HL-60/S4 treated with retinoic acid at 250 ng/mL for 4 days and 3 days (cell line): ENCODE data around the gene CCL13.

Source experiments
- in situ Hi-C: fragments of 300-500 bp; cut with MboI; formaldehyde crosslinking; loops from 2 replicates; pipeline ENCODE4 v1.7.0; 2022; ENCODE audit warnings: low sequenced_read_pairs

CCL13 gene

GRCh38 chr17:34361478-34362061 lies 5.3 kb downstream of the CCL13 start:
- in situ Hi-C loops: loop anchor here (5.0 to 25.0 kb wide), 2 partner anchors 101 to 159 kb away; no protein-coding TSS in a partner anchor

- in situ Hi-C loops: loop anchor here (5.0 to 25.0 kb wide), 2 partner anchors 99 to 161 kb away; no protein-coding TSS in a partner anchor
These were observed 6.9 kb downstream of the CCL13 start, which contains the start of gene CCL1 for GRCh38 chr17:34363183-34363661. Gene CCL1, minus strand, starts transcription at chr17:34363233. Its CDS starts 72 bp downstream, at chr17:34363161.

GRCh38 chr17:34364751-34365150 lies 8.5 kb downstream of the CCL13 start:
- in situ Hi-C loops: loop anchor here (5.0 to 25.0 kb wide), 2 partner anchors 98 to 162 kb away; no protein-coding TSS in a partner anchor

DNA sequence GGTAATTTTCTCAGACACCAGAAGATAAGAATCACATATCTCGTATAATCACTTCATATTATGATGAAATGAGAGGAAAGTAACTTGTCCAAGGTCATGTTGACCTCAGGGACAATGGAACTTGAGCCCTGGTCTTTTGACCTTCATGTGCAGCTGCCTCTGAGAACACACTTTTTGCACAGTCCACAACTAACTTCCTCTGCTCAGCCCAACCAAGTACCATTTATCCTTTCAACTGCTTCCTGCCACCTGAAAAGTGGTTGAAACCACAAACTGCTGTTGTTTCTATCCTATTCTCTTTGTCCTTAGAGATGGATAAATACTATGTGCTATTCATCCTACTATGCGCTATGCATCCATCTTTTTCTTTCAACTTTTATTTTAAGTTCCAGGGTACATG lies 9.1 kb downstream of the CCL13 start:
- in situ Hi-C loops: loop anchor here (25.0 kb wide), 1 partner anchor 97 kb away; no protein-coding TSS in a partner anchor

DNA sequence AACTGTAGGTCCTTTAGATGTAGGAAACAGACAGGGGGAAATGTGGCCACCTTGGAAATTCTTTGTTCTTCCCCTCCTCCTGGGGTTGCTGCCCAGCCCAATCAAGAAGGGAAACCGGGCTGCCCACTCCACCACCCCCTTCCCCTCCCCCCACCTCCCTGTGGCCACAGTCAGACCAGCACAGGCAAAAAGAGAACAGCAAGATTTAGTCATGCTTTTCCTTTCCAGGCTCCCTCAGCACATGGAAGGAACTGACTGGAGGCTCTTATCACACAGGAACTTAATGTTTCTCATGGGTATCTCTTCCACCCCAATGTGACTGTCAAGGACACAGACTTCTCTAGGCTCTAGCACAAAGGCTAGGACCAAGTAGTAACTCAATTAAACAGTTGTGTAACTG lies 9.7 kb downstream of the CCL13 start:
- in situ Hi-C loops: loop anchor here (25.0 kb wide), 1 partner anchor 96 kb away; no protein-coding TSS in a partner anchor

DNA sequence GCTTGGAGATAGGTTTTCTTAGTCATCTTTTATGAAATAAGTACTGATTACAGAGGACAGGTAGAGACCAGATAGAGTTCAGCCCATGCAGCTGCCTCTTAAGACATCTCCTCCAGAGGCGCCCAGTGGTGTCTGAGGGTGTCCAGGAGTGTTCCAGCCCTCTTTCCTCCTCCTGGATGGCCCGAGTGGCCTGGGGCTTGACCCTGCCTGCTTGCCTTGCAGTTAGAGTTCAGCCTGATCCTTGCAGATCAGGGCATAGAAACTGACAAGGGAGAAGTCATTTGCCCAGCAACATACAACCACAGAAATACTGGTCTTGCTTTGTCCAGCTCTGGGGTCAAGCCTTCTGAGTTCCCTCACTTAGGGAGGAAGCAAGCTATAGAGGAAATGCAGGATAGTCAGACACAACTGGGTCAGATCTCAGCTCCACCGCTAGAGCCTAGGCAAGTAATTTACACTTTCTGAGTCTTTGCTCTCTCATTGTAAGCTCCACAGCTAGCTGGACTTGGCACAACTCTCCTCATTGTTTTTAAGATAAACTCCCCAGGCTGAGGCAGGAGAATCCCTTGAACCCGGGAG lies 10.3 kb downstream of the CCL13 start:
- in situ Hi-C loops: loop anchor here (25.0 kb wide), 1 partner anchor 96 kb away; no protein-coding TSS in a partner anchor

GRCh38 chr17:34367486-34368195 lies 11.4 kb downstream of the CCL13 start:
- in situ Hi-C loops: loop anchor here (25.0 kb wide), 1 partner anchor 95 kb away; no protein-coding TSS in a partner anchor

- in situ Hi-C loops: loop anchor here (25.0 kb wide), 1 partner anchor 94 kb away; no protein-coding TSS in a partner anchor
These were observed 12.1 kb downstream of the CCL13 start for GRCh38 chr17:34368196-34368945.

DNA sequence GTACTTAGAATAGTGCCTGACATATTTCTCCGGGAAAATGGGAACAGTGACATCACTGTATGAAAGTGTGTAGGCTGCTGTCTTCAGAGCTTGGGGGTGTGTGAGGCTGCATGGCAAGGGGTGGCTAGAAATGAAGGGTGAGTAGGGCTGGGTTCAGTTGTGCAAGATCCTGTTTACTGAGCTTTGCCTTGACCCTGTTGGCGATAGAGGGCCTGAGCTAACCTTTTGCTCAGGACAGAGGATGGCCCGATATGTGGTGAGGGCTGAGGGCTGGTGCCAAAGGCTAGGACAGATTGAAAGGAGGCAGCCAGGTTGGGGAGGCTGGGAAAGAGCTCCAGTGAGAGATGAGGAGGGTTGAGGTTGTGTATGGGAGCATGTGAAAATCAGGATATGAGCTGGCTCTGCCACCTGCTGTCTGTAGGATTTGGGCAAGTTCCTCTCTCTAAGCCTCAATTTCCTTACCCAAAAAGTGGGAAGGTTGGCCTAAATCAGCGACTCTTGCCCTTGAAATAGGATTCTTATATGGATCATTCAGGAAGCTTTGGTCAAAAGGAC lies 12.7 kb downstream of the CCL13 start:
- in situ Hi-C loops: loop anchor here (25.0 kb wide), 1 partner anchor 93 kb away; no protein-coding TSS in a partner anchor

- in situ Hi-C loops: loop anchor here (25.0 kb wide), 1 partner anchor 93 kb away; no protein-coding TSS in a partner anchor
These were observed 13.3 kb downstream of the CCL13 start for GRCh38 chr17:34369571-34369970.

DNA sequence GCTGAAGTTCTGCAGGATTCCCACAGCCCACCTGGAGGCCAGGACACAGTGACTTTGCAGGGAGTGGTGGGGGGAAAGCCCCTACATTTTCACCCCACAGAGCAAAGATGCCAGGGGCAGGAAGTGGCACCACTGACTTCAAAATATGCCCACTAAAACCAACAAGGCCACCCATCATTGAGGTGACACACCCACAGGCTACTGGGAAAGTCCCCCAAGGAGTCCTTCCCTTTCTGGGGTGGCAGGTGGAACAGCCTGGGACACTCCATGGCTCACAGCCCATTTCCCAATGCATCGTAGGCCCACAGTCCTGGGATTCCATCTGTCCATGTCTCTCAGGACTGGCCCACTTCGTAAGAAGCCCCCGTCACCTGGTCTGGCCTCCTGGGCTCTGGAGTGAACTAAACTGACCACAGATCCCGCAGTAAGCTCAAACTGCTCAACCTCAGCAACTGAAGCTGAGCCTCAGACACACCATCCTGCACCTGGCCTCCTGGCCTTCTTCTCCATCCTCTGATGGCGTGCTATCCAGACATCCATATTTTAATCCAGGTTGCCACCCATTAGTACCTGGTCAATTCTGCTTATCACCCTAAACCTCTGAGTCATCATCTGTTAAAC lies 14.2 kb downstream of the CCL13 start:
- in situ Hi-C loops: loop anchor here (25.0 kb wide), 1 partner anchor 92 kb away; no protein-coding TSS in a partner anchor

GRCh38 chr17:34370997-34371395 lies 14.7 kb downstream of the CCL13 start:
- in situ Hi-C loops: loop anchor here (25.0 kb wide), 1 partner anchor 91 kb away; no protein-coding TSS in a partner anchor

DNA sequence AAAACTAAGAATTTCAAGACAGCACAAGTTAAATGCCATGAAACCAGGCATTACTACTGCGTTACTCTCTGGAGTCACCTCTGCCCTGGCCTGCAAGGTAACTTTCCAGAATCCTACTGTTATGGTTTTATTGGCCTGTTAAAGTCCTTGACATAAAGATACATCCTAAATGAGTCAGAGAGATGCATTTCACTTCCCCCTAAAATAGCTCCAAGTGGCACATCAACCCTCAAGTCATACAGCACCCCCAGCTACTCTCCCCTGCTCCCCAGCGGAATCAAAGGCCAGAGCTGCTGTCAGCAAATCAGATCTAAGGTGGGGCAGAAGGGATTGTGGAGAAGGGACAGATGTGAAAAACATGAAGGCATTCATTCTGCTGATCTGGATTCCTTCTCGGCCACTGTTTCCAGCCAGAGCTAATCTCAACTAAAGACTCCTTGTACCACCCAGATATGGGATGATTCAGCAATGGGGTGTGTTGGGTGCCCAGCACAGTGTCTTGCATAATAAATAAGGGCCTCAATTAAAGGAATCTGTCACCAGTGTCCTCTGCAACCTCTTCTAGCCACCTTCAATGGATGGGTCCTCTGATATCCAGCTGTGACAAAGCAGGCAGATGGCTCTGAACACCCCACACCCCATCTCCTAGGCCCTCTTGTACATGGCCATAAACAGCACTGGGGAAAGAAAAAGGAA lies 15.3 kb downstream of the CCL13 start:
- in situ Hi-C loops: loop anchor here (25.0 kb wide), 1 partner anchor 91 kb away; no protein-coding TSS in a partner anchor

DNA sequence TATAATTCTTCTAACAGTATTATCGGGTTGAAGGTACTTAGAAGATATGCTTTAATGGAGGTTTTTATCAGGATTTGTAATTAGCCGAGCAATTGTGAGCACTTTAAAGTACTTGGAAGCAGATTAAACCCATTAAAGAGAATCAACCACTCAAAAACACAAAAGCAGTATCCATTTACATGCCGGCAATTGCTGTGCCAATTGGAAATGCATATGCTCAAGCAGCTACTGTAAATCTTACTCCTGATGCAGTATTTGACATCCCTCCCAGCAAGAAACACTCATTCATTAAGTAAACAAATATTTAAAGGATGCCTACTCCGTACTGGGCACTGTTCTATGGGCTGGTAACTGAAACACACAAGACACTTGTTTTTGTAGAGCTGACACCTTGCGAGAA lies 18.2 kb downstream of the CCL13 start:
- in situ Hi-C loops: loop anchor here (25.0 kb wide), 1 partner anchor 88 kb away; no protein-coding TSS in a partner anchor

DNA sequence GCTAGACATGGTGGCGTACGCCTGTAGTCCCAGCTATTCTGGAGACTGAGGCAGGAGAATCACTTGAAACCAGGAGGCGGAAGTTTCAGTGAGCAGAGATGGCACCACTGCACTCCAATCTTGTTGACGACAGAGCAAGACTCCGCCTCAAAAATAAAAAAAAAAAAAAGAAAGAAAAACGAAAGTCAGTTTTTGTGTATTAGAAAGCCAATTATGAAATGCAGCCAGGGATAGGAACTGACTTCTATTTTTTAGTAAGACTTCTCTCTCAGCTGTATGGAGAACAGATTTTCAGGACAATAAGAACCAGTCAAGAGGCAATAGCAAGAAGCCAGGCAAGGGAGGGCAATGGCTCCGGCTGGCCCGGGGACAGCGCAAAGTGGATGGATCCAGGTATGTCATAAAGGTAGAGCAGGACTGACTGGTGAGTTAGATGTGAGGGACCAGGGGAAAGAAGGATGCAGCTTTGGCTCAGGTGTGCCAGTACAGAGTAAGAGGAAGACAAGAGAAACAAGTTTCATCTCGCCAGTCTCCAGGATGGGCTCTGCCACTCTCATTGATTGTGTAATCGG lies 19.2 kb downstream of the CCL13 start:
- in situ Hi-C loops: no loop called here

DNA sequence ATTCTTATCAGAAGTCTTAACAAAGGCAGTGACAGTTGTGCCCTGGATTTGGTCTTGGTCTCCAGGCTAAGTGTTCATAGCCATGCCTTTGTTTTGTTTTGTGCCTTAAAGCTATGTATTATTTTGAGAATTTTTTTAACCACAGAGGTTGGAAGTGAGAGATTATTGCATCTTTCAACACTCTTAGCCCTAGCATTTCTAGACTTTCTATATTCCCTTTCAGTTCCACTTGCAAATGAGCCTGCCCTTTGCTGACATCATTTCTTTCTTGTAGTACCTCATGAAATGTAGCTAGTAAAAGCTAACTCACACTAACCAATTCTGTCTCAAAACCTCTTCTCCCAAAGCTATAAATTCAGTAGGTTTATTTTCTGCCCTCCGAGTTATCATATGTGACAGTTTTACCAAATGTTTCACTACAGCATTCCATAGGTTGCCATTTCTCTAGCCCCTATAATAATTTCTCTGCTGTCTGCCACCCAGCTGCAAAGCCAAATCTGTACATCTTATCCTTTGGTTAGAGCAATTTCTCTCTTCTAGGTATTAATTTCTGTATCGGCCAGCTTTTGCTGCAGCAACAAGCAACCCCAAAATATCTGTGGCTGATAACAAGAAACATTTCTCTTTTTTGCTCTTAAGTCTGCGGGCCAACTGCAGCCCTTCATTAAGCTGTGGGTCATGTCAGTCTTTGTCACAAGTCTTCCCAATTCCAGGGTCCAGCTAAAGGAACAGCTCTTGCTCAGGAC lies 21.0 kb downstream of the CCL13 start:
- in situ Hi-C loops: no loop called here

GRCh38 chr17:34378664-34379101 lies 22.4 kb downstream of the CCL13 start:
- in situ Hi-C loops: no loop called here

- in situ Hi-C loops: no loop called here
These were observed 23.6 kb downstream of the CCL13 start for GRCh38 chr17:34379868-34380267.
